Adrenal gland (tissue), 12 donors: Measurements from ENCODE around the gene HTR7. TPM values are rescaled to one million over a fixed set of nuclear protein-coding genes. Genes with fewer than 3 reads are reported as not detected.

Source experiments
- DNase-seq, 7 donors: peaks; one replicate each; pipeline ENCODE4 v3.0.0-alpha.2; 2019 to 2020
- H3K27ac ChIP-seq, 5 donors: fragments of 200-600 bp; sonication (generic) in 4 of 5; 1 replicate in 3 of 5; 2 replicates in 2 of 5; pipeline versions ENCODE4 v1.5.1 to v1.8.0; 2016 to 2020; ENCODE audit warnings: mild to moderate bottlenecking in 1 of 5
- H3K27me3 ChIP-seq: fragments of 200-600 bp; 2 replicates; pipeline ENCODE4 v1.8.0; 2021
- H3K36me3 ChIP-seq, 2 donors: fragments of 200-600 bp; replicated peaks in 1 of 2; 1 replicate in 1 of 2; 2 replicates in 1 of 2; pipeline versions ENCODE4 v1.5.1 to v1.8.0; 2018 to 2022
- H3K4me1 ChIP-seq, 2 donors: fragments of 200-600 bp; replicated peaks in 1 of 2; 1 replicate in 1 of 2; 2 replicates in 1 of 2; pipeline versions ENCODE4 v1.5.1 to v1.8.0; 2018 to 2021
- H3K4me3 ChIP-seq, 4 donors: fragments of 200-600 bp; sonication (generic) in 3 of 4; one replicate each; pipeline ENCODE4 v1.5.1; 2016 to 2018
- H3K9me3 ChIP-seq, 3 donors: fragments of 200-600 bp; sonication (generic) in 1 of 3; replicated peaks in 1 of 3; 1 replicate in 2 of 3; 2 replicates in 1 of 3; pipeline versions ENCODE4 v1.5.1 to v1.8.0; 2016 to 2021
- POLR2A ChIP-seq, 2 donors: fragments of 450-650 bp; IDR thresholded peaks; one replicate each; pipeline ENCODE4 v1.6.1; 2017; ENCODE audit warnings: antibody characterized with exemption in 2 of 2, mild to moderate bottlenecking in 2 of 2, moderate library complexity in 1 of 2
- WGBS, 4 donors: extraction: QIAGEN DNeasy Blood & Tissue Kit in 2 of 4; methylation state at CpG; one replicate each; pipeline versions ENCODE4 v1.1.5 to v1.1.7; 2013 to 2017; 5-methylcytosine and 5-hydroxymethylcytosine counted together
- intact Hi-C, 2 donors: fragments of 100-400 bp; cut with DNase I; formaldehyde crosslinking; loops; one replicate each; pipeline versions ENCODE4 v1.14.1 to v1.15.0; 2022 to 2023
- polyA plus RNA-seq, 3 donors: library from polyadenylated mRNA; stranded (reverse); fragments of 200-250 nt in 2 of 3; fragments of 350-450 nt in 1 of 3; fragmentation: Illumina TruSeq in 1 of 3; extraction: RNeasy Lipid Tissue Mini Kit (QIAGEN cat#74804) in 1 of 3; gene quantifications; one replicate each; pipeline ENCODE4 v1.2.3, GENCODE V29; 2013 to 2014
- total RNA-seq, 9 donors: library from RNA; depleted of rRNA in 4 of 9; stranded (reverse); fragments of >200 nt in 4 of 9; fragments of 120-200 nt in 1 of 9; fragmentation: NEBNext Ultra II Directional in 1 of 9; extraction: Animal tissue kit (Norgen Biotek cat#: 25700) in 1 of 9; gene quantifications; one replicate each; pipeline versions ENCODE4 v1.1.0 to v1.2.4, GENCODE V29; 2013 to 2023
- TF ChIP-seq, protein P1 (sequence below), 6 experiments: fragments of 450-650 bp in 4 of 6; fragments of 200-600 bp in 2 of 6; sonication (generic) in 1 of 6; IDR thresholded peaks; 1 replicate in 5 of 6; 2 replicates in 1 of 6; pipeline versions ENCODE4 v1.5.1 to v1.8.0; 2016 to 2021; ENCODE audit warnings: antibody characterized with exemption in 6 of 6, mild to moderate bottlenecking in 2 of 6, moderate library complexity in 1 of 6
- donor health status: healthy with polysubstance abuse.
- donor health status: Bipolar disorder and iron deficiency.
- donor health status: DM: yes; HTN: yes; CAD: no.
- donor health status: DM: no; HTN: no; CAD: no.
- donor health status: DM: no; HTN: no; CAD: no.
- donor health status: DM: yes; HTN: yes; CAD: no.

Gene HTR7
- total and polyA plus RNA-seq, 12 donors: 0.03 to 0.50 (median 0.35) TPM; not detected in 1

DNA sequence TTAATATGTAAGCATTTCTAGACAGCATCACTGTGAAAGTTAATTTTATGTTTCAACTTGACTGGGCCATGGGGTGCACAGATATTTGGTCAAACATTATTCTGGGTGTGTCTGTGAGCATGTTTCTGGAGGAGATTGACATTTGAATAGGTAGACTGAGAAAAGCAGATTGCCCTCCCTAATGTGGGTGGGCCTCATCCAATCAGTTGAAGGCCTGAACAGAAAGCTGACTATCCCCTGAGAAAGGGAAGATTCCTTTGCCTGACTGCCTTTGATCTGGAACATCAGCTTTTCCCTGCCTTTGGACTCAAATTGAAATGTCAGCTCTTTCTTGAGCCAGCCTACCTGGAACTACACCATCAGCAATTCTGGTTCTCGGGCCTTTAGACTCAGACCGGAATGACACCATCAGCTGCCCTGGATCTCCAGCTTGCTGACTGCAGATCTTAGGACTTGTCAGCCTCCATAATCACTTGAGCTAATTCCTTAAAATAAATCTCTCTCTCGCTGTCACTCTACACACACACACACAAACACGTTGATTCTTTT is 8.3 kb upstream of the HTR7 start:
- no peak overlapping the region for H3K27ac ChIP-seq
- 79 to 91% (median 83%) methylated on average over 4 of the region's 4 CpGs for WGBS, 4 donors
- H3K36me3 ChIP-seq: no peaks in the 10 kb centered on the region
- intact Hi-C loops: loop anchor here (10.0 kb wide), 2 partner anchors 121 to 1071 kb away; no protein-coding TSS in a partner anchor
- DNase-seq: no peak
- no peaks in the 10 kb centered on the region for H3K9me3 ChIP-seq
- H3K4me3 ChIP-seq: no peak overlapping the region
- H3K4me1 ChIP-seq: no peaks in the 10 kb centered on the region
- peaks cover 15% of the 10 kb centered on the region for H3K27me3 ChIP-seq
- TF ChIP-seq, protein P1, sequence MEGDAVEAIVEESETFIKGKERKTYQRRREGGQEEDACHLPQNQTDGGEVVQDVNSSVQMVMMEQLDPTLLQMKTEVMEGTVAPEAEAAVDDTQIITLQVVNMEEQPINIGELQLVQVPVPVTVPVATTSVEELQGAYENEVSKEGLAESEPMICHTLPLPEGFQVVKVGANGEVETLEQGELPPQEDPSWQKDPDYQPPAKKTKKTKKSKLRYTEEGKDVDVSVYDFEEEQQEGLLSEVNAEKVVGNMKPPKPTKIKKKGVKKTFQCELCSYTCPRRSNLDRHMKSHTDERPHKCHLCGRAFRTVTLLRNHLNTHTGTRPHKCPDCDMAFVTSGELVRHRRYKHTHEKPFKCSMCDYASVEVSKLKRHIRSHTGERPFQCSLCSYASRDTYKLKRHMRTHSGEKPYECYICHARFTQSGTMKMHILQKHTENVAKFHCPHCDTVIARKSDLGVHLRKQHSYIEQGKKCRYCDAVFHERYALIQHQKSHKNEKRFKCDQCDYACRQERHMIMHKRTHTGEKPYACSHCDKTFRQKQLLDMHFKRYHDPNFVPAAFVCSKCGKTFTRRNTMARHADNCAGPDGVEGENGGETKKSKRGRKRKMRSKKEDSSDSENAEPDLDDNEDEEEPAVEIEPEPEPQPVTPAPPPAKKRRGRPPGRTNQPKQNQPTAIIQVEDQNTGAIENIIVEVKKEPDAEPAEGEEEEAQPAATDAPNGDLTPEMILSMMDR (IDR thresholded peaks at IDR 0.05): no peak
- TF ChIP-seq POLR2A (IDR thresholded peaks at IDR 0.05): no peak

- H3K9me3 ChIP-seq: no peaks in the 10 kb centered on the region
- H3K36me3 ChIP-seq: no peaks in the 10 kb centered on the region
- peaks cover 15% of the 10 kb centered on the region for H3K27me3 ChIP-seq
- intact Hi-C loops: loop anchor here (10.0 kb wide), 2 partner anchors 121 to 1071 kb away; no protein-coding TSS in a partner anchor
- H3K4me3 ChIP-seq: no peak overlapping the region
- no peak for DNase-seq
- H3K27ac ChIP-seq: no peak overlapping the region
- no peak for TF ChIP-seq POLR2A (IDR thresholded peaks at IDR 0.05)
- TF ChIP-seq, protein P1 (IDR thresholded peaks at IDR 0.05): peak in 1 of 6 experiments; percentile 13
- H3K4me1 ChIP-seq: no peaks in the 10 kb centered on the region
- 23 to 31% (median 24%) methylated on average over 3 of the region's 3 CpGs for WGBS, 4 donors
These were observed 7.6 kb upstream of the HTR7 start for GRCh38 chr10:90865401-90865800.

GRCh38 chr10:90862908-90863514 is 5.2 kb upstream of the HTR7 start:
- no peaks in the 10 kb centered on the region for H3K9me3 ChIP-seq
- 26 to 38% (median 30%) methylated on average over 2 of the region's 2 CpGs for WGBS, 4 donors
- peaks cover 15% of the 10 kb centered on the region for H3K27me3 ChIP-seq
- no peaks in the 10 kb centered on the region for H3K36me3 ChIP-seq
- no peak overlapping the region for H3K4me3 ChIP-seq
- DNase-seq: peak in 1 of 7 donors; percentile 5
- no peak overlapping the region for H3K27ac ChIP-seq
- TF ChIP-seq POLR2A (IDR thresholded peaks at IDR 0.05): no peak
- TF ChIP-seq, protein P1 (IDR thresholded peaks at IDR 0.05): peak; percentile 53 to 77 (median 66)
- intact Hi-C loops: loop anchor here (2.0 to 10.0 kb wide), 3 partner anchors 112 to 1068 kb away; no protein-coding TSS in a partner anchor
- H3K4me1 ChIP-seq: peaks cover 0 to 5% of the 10 kb centered on the region in 2 donors

DNA sequence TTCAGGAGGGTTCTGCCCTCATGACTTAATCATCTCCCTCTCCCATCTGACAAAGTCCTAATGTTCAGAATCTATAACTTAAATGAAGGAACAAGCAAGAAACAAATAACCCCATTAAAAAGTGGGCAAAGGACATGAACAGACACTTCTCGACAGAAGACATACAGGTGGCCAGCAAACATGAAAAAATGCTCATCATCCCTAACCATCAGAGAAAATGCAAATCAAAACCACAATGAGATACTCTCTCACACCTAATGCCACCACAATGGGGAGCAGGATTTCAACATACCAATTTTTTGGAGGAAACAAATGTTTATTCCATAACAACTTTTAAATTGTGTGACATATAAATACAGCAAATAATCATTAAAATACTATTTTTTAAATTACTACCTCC is 3.0 kb upstream of the HTR7 start:
- no peak for TF ChIP-seq POLR2A (IDR thresholded peaks at IDR 0.05)
- TF ChIP-seq, protein P1 (IDR thresholded peaks at IDR 0.05): no peak
- WGBS, 4 donors: 65 to 83% (median 76%) methylated on average over 1 of the region's 1 CpG
- Histone ChIP-seq H3K4me3 (no peak overlapping the region), H3K36me3 (no peaks in the 10 kb centered on the region), H3K27me3 (peaks cover 21% of the 10 kb centered on the region), H3K27ac (no peak overlapping the region), H3K4me1 (peaks cover 0 to 10% of the 10 kb centered on the region in 2 donors), H3K9me3 (no peaks in the 10 kb centered on the region)
- intact Hi-C loops: loop anchor here (10.0 kb wide), 2 partner anchors 116 to 1066 kb away; no protein-coding TSS in a partner anchor
- DNase-seq: no peak
